WTC11 (cell line): ENCODE results near the gene FAM20A. TPM values are rescaled to one million over a fixed set of nuclear protein-coding genes. Genes with fewer than 3 reads are reported as not detected.

ENCODE experiments used
- ATAC-seq: fragments of 200-7000 bp; cut with Tn5 transposase; 2 replicates; pipeline ENCODE4 v1.10.0; 2021; ENCODE audit warnings: mild to moderate bottlenecking, moderate library complexity
- CTCF ChIA-PET: fragments of 300-600 bp; sonication (Branson Sonifier 250); formaldehyde crosslinking; loops from one replicate; lab custom pipeline; 2021; ENCODE audit warnings: antibody characterized with exemption; lab: Charles Lee
- POLR2A ChIA-PET: fragments of 350-600 bp; sonication (Branson Sonifier 250); formaldehyde crosslinking; loops from one replicate; lab custom pipeline; 2021; ENCODE audit warnings: antibody characterized with exemption; lab: Charles Lee
- DNase-seq: peaks from one replicate; pipeline ENCODE4 v3.0.0; 2021; ENCODE audit warnings: low spot score
- H3K27ac Mint-ChIP-seq: 2 replicates; pipeline ENCODE4 v1.8.0; 2021; ENCODE audit warnings: mixed read lengths
- H3K27me3 Mint-ChIP-seq: 2 replicates; pipeline ENCODE4 v1.8.0; 2021; ENCODE audit warnings: low read depth, mild to moderate bottlenecking, moderate library complexity, mixed read lengths
- H3K36me3 Mint-ChIP-seq: 2 replicates; pipeline ENCODE4 v1.8.0; 2021; ENCODE audit warnings: mixed read lengths
- H3K4me1 Mint-ChIP-seq: 2 replicates; pipeline ENCODE4 v1.8.0; 2022; ENCODE audit warnings: mixed read lengths
- H3K4me3 Mint-ChIP-seq: 2 replicates; pipeline ENCODE4 v1.8.0; 2021; ENCODE audit warnings: mild to moderate bottlenecking, moderate library complexity, mixed read lengths
- H3K9me3 Mint-ChIP-seq: 2 replicates; pipeline ENCODE4 v1.8.0; 2021; ENCODE audit warnings: mixed read lengths
- CBFB ChIP-seq: sonication (generic); formaldehyde crosslinking; IDR thresholded peaks from 2 replicates; pipeline ENCODE4 v1.8.1; 2022; ENCODE audit warnings: mild to moderate bottlenecking, low read depth, missing genetic modification reagents
- ELF4 ChIP-seq: sonication (generic); formaldehyde crosslinking; IDR thresholded peaks from 2 replicates; pipeline ENCODE4 v1.8.1; 2022; ENCODE audit warnings: low read depth, mild to moderate bottlenecking, moderate library complexity, missing genetic modification reagents
- ESRRA ChIP-seq: sonication (generic); formaldehyde crosslinking; IDR thresholded peaks from 2 replicates; pipeline ENCODE4 v1.8.1; 2022; ENCODE audit warnings: mild to moderate bottlenecking, missing genetic modification reagents, borderline replicate concordance
- ETV6 ChIP-seq: sonication (generic); formaldehyde crosslinking; IDR thresholded peaks from 2 replicates; pipeline ENCODE4 v1.8.1; 2022; ENCODE audit warnings: mild to moderate bottlenecking, missing genetic modification reagents
- GTF2I ChIP-seq: fragments of 250-450 bp; sonication (Bioruptor Pico); conservative IDR thresholded peaks from 2 replicates; pipeline ENCODE4 v1.4.0; 2021; ENCODE audit warnings: mild to moderate bottlenecking
- IRF2 ChIP-seq: sonication (generic); formaldehyde crosslinking; IDR thresholded peaks from 2 replicates; pipeline ENCODE4 v1.8.0; 2022; ENCODE audit warnings: low read depth, missing genetic modification reagents, borderline replicate concordance
- OVOL2 ChIP-seq: fragments of 250-450 bp; sonication (Bioruptor Pico); IDR thresholded peaks from 2 replicates; pipeline ENCODE4 v1.9.0; 2021; ENCODE audit warnings: mild to moderate bottlenecking, borderline replicate concordance
- SP1 ChIP-seq: sonication (generic); formaldehyde crosslinking; conservative IDR thresholded peaks from 2 replicates; pipeline ENCODE4 v1.8.1; 2022; ENCODE audit warnings: missing genetic modification reagents
- TP53 ChIP-seq: sonication (generic); formaldehyde crosslinking; IDR thresholded peaks from 2 replicates; pipeline ENCODE4 v1.8.1; 2023; ENCODE audit warnings: mild to moderate bottlenecking, missing genetic modification reagents
- ZBTB21 ChIP-seq: sonication (generic); formaldehyde crosslinking; IDR thresholded peaks from 2 replicates; pipeline ENCODE4 v1.8.1; 2023; ENCODE audit warnings: mild to moderate bottlenecking, missing genetic modification reagents, borderline replicate concordance
- ZNF671 ChIP-seq: fragments of 250-450 bp; sonication (Bioruptor Pico); IDR thresholded peaks from 2 replicates; pipeline ENCODE4 v1.8.0; 2021; ENCODE audit warnings: mild to moderate bottlenecking
- total RNA-seq: library from RNA; stranded (reverse); gene quantifications from 3 replicates; pipeline ENCODE4 v1.2.3, GENCODE V29; 2021
- TF ChIP-seq, protein P1 (sequence below): sonication (generic); formaldehyde crosslinking; IDR thresholded peaks from 2 replicates; pipeline ENCODE4 v1.8.1; 2022; ENCODE audit warnings: low read depth, missing genetic modification reagents, borderline replicate concordance
- TF ChIP-seq, protein P2 (sequence below): sonication (generic); formaldehyde crosslinking; IDR thresholded peaks from 2 replicates; pipeline ENCODE4 v1.8.1; 2023; ENCODE audit warnings: mild to moderate bottlenecking, missing genetic modification reagents
- TF ChIP-seq, protein P3 (sequence below): fragments of 250-450 bp; sonication (Bioruptor Pico); IDR thresholded peaks from 2 replicates; pipeline ENCODE4 v1.9.0; 2021; ENCODE audit warnings: mild to moderate bottlenecking, borderline replicate concordance
- TF ChIP-seq, protein P4 (sequence below): sonication (generic); formaldehyde crosslinking; IDR thresholded peaks from 2 replicates; pipeline ENCODE4 v1.8.0; 2022; ENCODE audit warnings: mild to moderate bottlenecking, missing genetic modification reagents
- TF ChIP-seq, protein P5 (sequence below): fragments of 250-450 bp; sonication (Bioruptor Pico); IDR thresholded peaks from 2 replicates; pipeline ENCODE4 v1.8.0; 2021; ENCODE audit warnings: mild to moderate bottlenecking

The FAM20A gene
- total RNA-seq, 1 experiment from 2014 or later: 5.8 TPM

DNA sequence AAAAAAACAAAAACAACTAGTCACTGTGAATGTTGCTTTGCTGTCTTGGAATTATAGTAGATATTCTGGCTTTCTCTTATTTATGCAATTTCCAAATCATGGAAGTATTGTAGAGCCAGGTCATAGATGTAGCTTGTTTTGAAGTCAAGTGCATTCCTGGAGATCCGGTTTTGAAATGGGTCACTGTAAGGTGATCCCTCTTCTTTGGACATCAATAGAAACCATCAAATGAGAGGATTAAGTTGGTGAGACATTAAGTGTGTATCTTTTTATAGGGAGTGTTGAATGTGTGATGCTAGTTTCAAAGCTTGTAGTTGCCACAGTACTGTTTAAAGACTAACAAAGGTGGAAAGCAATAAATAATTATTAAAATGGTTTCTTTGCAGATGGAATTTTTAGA lies 84.4 kb downstream of the FAM20A start:
- TF ChIP-seq, protein P1, sequence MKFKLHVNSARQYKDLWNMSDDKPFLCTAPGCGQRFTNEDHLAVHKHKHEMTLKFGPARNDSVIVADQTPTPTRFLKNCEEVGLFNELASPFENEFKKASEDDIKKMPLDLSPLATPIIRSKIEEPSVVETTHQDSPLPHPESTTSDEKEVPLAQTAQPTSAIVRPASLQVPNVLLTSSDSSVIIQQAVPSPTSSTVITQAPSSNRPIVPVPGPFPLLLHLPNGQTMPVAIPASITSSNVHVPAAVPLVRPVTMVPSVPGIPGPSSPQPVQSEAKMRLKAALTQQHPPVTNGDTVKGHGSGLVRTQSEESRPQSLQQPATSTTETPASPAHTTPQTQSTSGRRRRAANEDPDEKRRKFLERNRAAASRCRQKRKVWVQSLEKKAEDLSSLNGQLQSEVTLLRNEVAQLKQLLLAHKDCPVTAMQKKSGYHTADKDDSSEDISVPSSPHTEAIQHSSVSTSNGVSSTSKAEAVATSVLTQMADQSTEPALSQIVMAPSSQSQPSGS: no peak
- TF ChIP-seq GTF2I (CRISPR knock-in tag) (no peak), ZBTB21 (CRISPR knock-in tag) (no peak), ETV6 (CRISPR knock-in tag) (no peak), SP1 (CRISPR knock-in tag) (no peak), OVOL2 (CRISPR knock-in tag) (no peak), ELF4 (CRISPR knock-in tag) (no peak), TP53 (CRISPR knock-in tag) (no peak), ZNF671 (no peak), IRF2 (CRISPR knock-in tag) (no peak), ESRRA (CRISPR knock-in tag) (no peak), CBFB (CRISPR knock-in tag) (no peak)
- TF ChIP-seq, protein P2, sequence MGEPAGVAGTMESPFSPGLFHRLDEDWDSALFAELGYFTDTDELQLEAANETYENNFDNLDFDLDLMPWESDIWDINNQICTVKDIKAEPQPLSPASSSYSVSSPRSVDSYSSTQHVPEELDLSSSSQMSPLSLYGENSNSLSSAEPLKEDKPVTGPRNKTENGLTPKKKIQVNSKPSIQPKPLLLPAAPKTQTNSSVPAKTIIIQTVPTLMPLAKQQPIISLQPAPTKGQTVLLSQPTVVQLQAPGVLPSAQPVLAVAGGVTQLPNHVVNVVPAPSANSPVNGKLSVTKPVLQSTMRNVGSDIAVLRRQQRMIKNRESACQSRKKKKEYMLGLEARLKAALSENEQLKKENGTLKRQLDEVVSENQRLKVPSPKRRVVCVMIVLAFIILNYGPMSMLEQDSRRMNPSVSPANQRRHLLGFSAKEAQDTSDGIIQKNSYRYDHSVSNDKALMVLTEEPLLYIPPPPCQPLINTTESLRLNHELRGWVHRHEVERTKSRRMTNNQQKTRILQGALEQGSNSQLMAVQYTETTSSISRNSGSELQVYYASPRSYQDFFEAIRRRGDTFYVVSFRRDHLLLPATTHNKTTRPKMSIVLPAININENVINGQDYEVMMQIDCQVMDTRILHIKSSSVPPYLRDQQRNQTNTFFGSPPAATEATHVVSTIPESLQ (CRISPR knock-in tag): no peak
- TF ChIP-seq, protein P3, sequence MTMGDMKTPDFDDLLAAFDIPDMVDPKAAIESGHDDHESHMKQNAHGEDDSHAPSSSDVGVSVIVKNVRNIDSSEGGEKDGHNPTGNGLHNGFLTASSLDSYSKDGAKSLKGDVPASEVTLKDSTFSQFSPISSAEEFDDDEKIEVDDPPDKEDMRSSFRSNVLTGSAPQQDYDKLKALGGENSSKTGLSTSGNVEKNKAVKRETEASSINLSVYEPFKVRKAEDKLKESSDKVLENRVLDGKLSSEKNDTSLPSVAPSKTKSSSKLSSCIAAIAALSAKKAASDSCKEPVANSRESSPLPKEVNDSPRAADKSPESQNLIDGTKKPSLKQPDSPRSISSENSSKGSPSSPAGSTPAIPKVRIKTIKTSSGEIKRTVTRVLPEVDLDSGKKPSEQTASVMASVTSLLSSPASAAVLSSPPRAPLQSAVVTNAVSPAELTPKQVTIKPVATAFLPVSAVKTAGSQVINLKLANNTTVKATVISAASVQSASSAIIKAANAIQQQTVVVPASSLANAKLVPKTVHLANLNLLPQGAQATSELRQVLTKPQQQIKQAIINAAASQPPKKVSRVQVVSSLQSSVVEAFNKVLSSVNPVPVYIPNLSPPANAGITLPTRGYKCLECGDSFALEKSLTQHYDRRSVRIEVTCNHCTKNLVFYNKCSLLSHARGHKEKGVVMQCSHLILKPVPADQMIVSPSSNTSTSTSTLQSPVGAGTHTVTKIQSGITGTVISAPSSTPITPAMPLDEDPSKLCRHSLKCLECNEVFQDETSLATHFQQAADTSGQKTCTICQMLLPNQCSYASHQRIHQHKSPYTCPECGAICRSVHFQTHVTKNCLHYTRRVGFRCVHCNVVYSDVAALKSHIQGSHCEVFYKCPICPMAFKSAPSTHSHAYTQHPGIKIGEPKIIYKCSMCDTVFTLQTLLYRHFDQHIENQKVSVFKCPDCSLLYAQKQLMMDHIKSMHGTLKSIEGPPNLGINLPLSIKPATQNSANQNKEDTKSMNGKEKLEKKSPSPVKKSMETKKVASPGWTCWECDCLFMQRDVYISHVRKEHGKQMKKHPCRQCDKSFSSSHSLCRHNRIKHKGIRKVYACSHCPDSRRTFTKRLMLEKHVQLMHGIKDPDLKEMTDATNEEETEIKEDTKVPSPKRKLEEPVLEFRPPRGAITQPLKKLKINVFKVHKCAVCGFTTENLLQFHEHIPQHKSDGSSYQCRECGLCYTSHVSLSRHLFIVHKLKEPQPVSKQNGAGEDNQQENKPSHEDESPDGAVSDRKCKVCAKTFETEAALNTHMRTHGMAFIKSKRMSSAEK (CRISPR knock-in tag): no peak
- TF ChIP-seq, protein P4, sequence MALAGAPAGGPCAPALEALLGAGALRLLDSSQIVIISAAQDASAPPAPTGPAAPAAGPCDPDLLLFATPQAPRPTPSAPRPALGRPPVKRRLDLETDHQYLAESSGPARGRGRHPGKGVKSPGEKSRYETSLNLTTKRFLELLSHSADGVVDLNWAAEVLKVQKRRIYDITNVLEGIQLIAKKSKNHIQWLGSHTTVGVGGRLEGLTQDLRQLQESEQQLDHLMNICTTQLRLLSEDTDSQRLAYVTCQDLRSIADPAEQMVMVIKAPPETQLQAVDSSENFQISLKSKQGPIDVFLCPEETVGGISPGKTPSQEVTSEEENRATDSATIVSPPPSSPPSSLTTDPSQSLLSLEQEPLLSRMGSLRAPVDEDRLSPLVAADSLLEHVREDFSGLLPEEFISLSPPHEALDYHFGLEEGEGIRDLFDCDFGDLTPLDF: no peak
- TF ChIP-seq, protein P5, sequence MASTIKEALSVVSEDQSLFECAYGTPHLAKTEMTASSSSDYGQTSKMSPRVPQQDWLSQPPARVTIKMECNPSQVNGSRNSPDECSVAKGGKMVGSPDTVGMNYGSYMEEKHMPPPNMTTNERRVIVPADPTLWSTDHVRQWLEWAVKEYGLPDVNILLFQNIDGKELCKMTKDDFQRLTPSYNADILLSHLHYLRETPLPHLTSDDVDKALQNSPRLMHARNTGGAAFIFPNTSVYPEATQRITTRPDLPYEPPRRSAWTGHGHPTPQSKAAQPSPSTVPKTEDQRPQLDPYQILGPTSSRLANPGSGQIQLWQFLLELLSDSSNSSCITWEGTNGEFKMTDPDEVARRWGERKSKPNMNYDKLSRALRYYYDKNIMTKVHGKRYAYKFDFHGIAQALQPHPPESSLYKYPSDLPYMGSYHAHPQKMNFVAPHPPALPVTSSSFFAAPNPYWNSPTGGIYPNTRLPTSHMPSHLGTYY (CRISPR knock-in tag): no peak
- ATAC-seq (no peak), DNase-seq (no peak)
- ChIA-PET CTCF (no interaction called here), POLR2A (interaction anchor here (0.7 kb wide), 1 partner anchor 32 kb away, joined by 4 read pairs; no protein-coding TSS in a partner anchor)
- Mint-ChIP-seq H3K27ac (no peak overlapping the region), H3K4me3 (no peak overlapping the region), H3K4me1 (peaks cover 21% of the 10 kb centered on the region), H3K27me3 (no peaks in the 10 kb centered on the region), H3K9me3 (peaks cover 33% of the 10 kb centered on the region), H3K36me3 (peaks cover 49% of the 10 kb centered on the region)
